Neural progenitor cell (in vitro differentiated cells): ENCODE data around the gene POLD3. TPM values are rescaled to one million over a fixed set of nuclear protein-coding genes. Genes with fewer than 3 reads are reported as not detected.

Experiments
- DNase-seq: peaks from one replicate; pipeline ENCODE4 v3.0.0-alpha.2; 2016; ENCODE audit warnings: low spot score
- H2AFZ ChIP-seq: fragments of 200-600 bp; sonication (generic); replicated peaks from 2 replicates; pipeline ENCODE4 v1.6.1; 2016; ENCODE audit warnings: antibody characterized with exemption
- H3F3A ChIP-seq: fragments of 200-600 bp; sonication (generic); 2 replicates; pipeline ENCODE4 v1.6.1; 2016; ENCODE audit warnings: antibody characterized with exemption, low read depth
- H3K27ac ChIP-seq: fragments of 200-600 bp; sonication (generic); 2 replicates; pipeline ENCODE4 v1.5.1; 2016; ENCODE audit warnings: mild to moderate bottlenecking
- H3K27me3 ChIP-seq: fragments of 200-600 bp; sonication (generic); 2 replicates; pipeline ENCODE4 v1.6.1; 2016; ENCODE audit warnings: mild to moderate bottlenecking, moderate library complexity
- H3K36me3 ChIP-seq: fragments of 200-600 bp; sonication (generic); 2 replicates; pipeline ENCODE4 v1.5.1; 2016
- H3K4me1 ChIP-seq: fragments of 200-600 bp; sonication (generic); 2 replicates; pipeline ENCODE4 v1.6.1; 2016; ENCODE audit warnings: mixed run types
- H3K4me2 ChIP-seq: fragments of 200-600 bp; sonication (generic); 2 replicates; pipeline ENCODE4 v1.6.1; 2016
- H3K4me3 ChIP-seq: fragments of 200-600 bp; sonication (generic); 2 replicates; pipeline ENCODE4 v1.5.1; 2016
- H3K79me2 ChIP-seq: fragments of 200-600 bp; sonication (generic); 2 replicates; pipeline ENCODE4 v1.6.1; 2016; ENCODE audit warnings: low read depth
- H3K9ac ChIP-seq: fragments of 200-600 bp; sonication (generic); 2 replicates; pipeline ENCODE4 v1.6.1; 2016
- H3K9me3 ChIP-seq: fragments of 200-600 bp; sonication (generic); 2 replicates; pipeline ENCODE4 v1.5.1; 2016; ENCODE audit warnings: low read depth
- H4K20me1 ChIP-seq: fragments of 200-600 bp; sonication (generic); 2 replicates; pipeline ENCODE4 v1.6.1; 2016; ENCODE audit warnings: low read depth
- H3K27ac Mint-ChIP-seq: 3 replicates; pipeline ENCODE4 v1.8.0; 2021; ENCODE audit warnings: mixed read lengths
- H3K27me3 Mint-ChIP-seq: 2 replicates; pipeline ENCODE4 v1.8.0; 2022; ENCODE audit warnings: low read depth, mild to moderate bottlenecking, inconsistent platforms, moderate library complexity, mixed read lengths; ENCODE audit not compliant: insufficient read depth
- H3K36me3 Mint-ChIP-seq: 3 replicates; pipeline ENCODE4 v1.8.0; 2021; ENCODE audit warnings: mixed read lengths
- H3K4me1 Mint-ChIP-seq: 3 replicates; pipeline ENCODE4 v1.8.0; 2021; ENCODE audit warnings: mixed read lengths
- H3K4me3 Mint-ChIP-seq: 3 replicates; pipeline ENCODE4 v1.8.0; 2021; ENCODE audit warnings: mild to moderate bottlenecking, moderate library complexity, mixed read lengths
- H3K9me3 Mint-ChIP-seq: 3 replicates; pipeline ENCODE4 v1.8.0; 2020; ENCODE audit warnings: mixed read lengths
- CTCF ChIP-seq: fragments of 200-600 bp; sonication (generic); IDR thresholded peaks from 2 replicates; pipeline ENCODE4 v1.5.1; 2017; ENCODE audit warnings: antibody characterized with exemption, mild to moderate bottlenecking
- EZH2 ChIP-seq: fragments of 200-600 bp; sonication (generic); IDR thresholded peaks from 2 replicates; pipeline ENCODE4 v1.6.1; 2017; ENCODE audit warnings: antibody characterized with exemption, mild to moderate bottlenecking, moderate library complexity
- EZH2phosphoT487 ChIP-seq: fragments of 200-600 bp; sonication (generic); IDR thresholded peaks from 2 replicates; pipeline ENCODE4 v1.6.1; 2017; ENCODE audit warnings: antibody characterized with exemption
- small RNA-seq: library from RNA; depleted of rRNA; stranded (forward); fragments of <200 nt; gene quantifications from one replicate; pipeline ENCODE3, GENCODE V24; 2015
- total RNA-seq: library from RNA; depleted of rRNA; stranded (reverse); fragments of >200 nt; gene quantifications from 2 replicates; pipeline ENCODE4 v1.2.3, GENCODE V29; 2015; ENCODE audit warnings: low replicate concordance

Gene POLD3
- total RNA-seq, 1 donor from 2014 or later: 56.9 TPM

- H3K27ac Mint-ChIP-seq: peak overlapping the region; percentile 62
- H3K9me3 Mint-ChIP-seq: no peaks in the 10 kb centered on the region
- H3F3A ChIP-seq: no peaks in the 10 kb centered on the region
- H3K36me3 Mint-ChIP-seq: no peaks in the 10 kb centered on the region
- H3K79me2 ChIP-seq: no peaks in the 10 kb centered on the region
- no peak overlapping the region for H3K4me3 Mint-ChIP-seq
- no peak for TF ChIP-seq CTCF
- TF ChIP-seq EZH2: no peak
- TF ChIP-seq EZH2phosphoT487: no peak
- H2AFZ ChIP-seq: no peak overlapping the region
- H3K27me3 Mint-ChIP-seq: no peaks in the 10 kb centered on the region
- H3K4me1 Mint-ChIP-seq: peaks cover 4% of the 10 kb centered on the region
- H3K4me2 ChIP-seq: no peak overlapping the region
- no peak overlapping the region for H3K4me3 ChIP-seq
- H3K9me3 ChIP-seq: no peaks in the 10 kb centered on the region
- DNase-seq: no peak
- H3K36me3 ChIP-seq: no peaks in the 10 kb centered on the region
- no peak overlapping the region for H3K27ac ChIP-seq
- H4K20me1 ChIP-seq: no peaks in the 10 kb centered on the region
- H3K9ac ChIP-seq: no peak overlapping the region
- peaks cover 13% of the 10 kb centered on the region for H3K27me3 ChIP-seq
- H3K4me1 ChIP-seq: peaks cover 2% of the 10 kb centered on the region
Observed at GRCh38 chr11:74687237-74688023, 95.0 kb downstream of the POLD3 start.

GRCh38 chr11:74689666-74690065 lies 97.3 kb downstream of the POLD3 start:
- Histone ChIP-seq H3K27me3 (no peaks in the 10 kb centered on the region), H4K20me1 (no peaks in the 10 kb centered on the region), H3K79me2 (no peaks in the 10 kb centered on the region), H3K4me2 (no peak overlapping the region), H3K27ac (no peak overlapping the region), H3F3A (no peaks in the 10 kb centered on the region), H3K4me3 (no peak overlapping the region), H3K4me1 (no peaks in the 10 kb centered on the region), H3K9me3 (no peaks in the 10 kb centered on the region), H3K36me3 (no peaks in the 10 kb centered on the region), H2AFZ (no peak overlapping the region), H3K9ac (no peak overlapping the region)
- H3K27me3 Mint-ChIP-seq: no peaks in the 10 kb centered on the region
- no peaks in the 10 kb centered on the region for H3K36me3 Mint-ChIP-seq
- peaks cover 4% of the 10 kb centered on the region for H3K4me1 Mint-ChIP-seq
- no peaks in the 10 kb centered on the region for H3K9me3 Mint-ChIP-seq
- no peak for DNase-seq
- no peak for TF ChIP-seq EZH2phosphoT487
- TF ChIP-seq CTCF: no peak
- TF ChIP-seq EZH2: no peak
- H3K4me3 Mint-ChIP-seq: no peak overlapping the region
- no peak overlapping the region for H3K27ac Mint-ChIP-seq

- H3K36me3 ChIP-seq: no peaks in the 10 kb centered on the region
- no peaks in the 10 kb centered on the region for H3K27me3 ChIP-seq
- no peak overlapping the region for H3K27ac ChIP-seq
- no peak overlapping the region for H3K9ac ChIP-seq
- H3K4me3 ChIP-seq: no peak overlapping the region
- peaks cover 3% of the 10 kb centered on the region for H3K27me3 Mint-ChIP-seq
- TF ChIP-seq EZH2 (no peak), CTCF (no peak), EZH2phosphoT487 (no peak)
- no peak overlapping the region for H3K4me3 Mint-ChIP-seq
- no peak overlapping the region for H3K27ac Mint-ChIP-seq
- DNase-seq: no peak
- no peaks in the 10 kb centered on the region for H3K9me3 Mint-ChIP-seq
- no peak overlapping the region for H2AFZ ChIP-seq
- no peaks in the 10 kb centered on the region for H4K20me1 ChIP-seq
- H3K9me3 ChIP-seq: no peaks in the 10 kb centered on the region
- H3F3A ChIP-seq: no peaks in the 10 kb centered on the region
- no peak overlapping the region for H3K4me2 ChIP-seq
- no peaks in the 10 kb centered on the region for H3K79me2 ChIP-seq
- peaks cover 4% of the 10 kb centered on the region for H3K4me1 Mint-ChIP-seq
- H3K4me1 ChIP-seq: peaks cover 9% of the 10 kb centered on the region
- H3K36me3 Mint-ChIP-seq: no peaks in the 10 kb centered on the region
Observed at GRCh38 chr11:74691755-74692154, 99.4 kb downstream of the POLD3 start.

Small RNA genes within 50 kb of the gene (small RNA-seq; reads per million reads assigned to genes)
- gene RANP3 (not detected), gene RN7SKP297 (not detected)

Other genes starting within 250 kb of the POLD3 start
- 12.3 and 15.9 TPM in 2 replicates for gene PGM2L1, start 194.1 kb upstream of the POLD3 start, total RNA-seq
- 1.2 and 1.3 TPM in 2 replicates for gene KCNE3, start 125.0 kb upstream of the POLD3 start, total RNA-seq
- gene LIPT2, start 98.9 kb upstream of the POLD3 start, total RNA-seq: 15.2 and 16.9 TPM in 2 replicates
- gene CHRDL2, start 138.8 kb downstream of the POLD3 start, total RNA-seq: 0.06 TPM in 1 of 2 replicates, not detected in the other
- 22.3 and 30.2 TPM in 2 replicates for gene RNF169, start 156.3 kb downstream of the POLD3 start, total RNA-seq